ENCODE data around the gene TMEM131L.

TMEM131L gene

GRCh38 chr4:153638999-153639398 is 172.8 kb downstream of the TMEM131L start:
- Histone ChIP-seq H3K4me1 (ENCODE audit: low read length) (no peaks in the 10 kb centered on the region), H3K4me2 (ENCODE audit: low read depth, low read length) (no peak overlapping the region), H3K27ac (ENCODE audit: low read length) (no peak overlapping the region), H3K9ac (ENCODE audit: low read length) (no peak overlapping the region), H2AFZ (ENCODE audit: low read length) (no peak overlapping the region), H3K9me2 (replicated peaks; ENCODE audit: insufficient read depth, low read length) (no peaks in the 10 kb centered on the region), H3F3A (ENCODE audit: insufficient read depth, low read length) (no peaks in the 10 kb centered on the region), H3K9me3 (replicated peaks; ENCODE audit: insufficient read depth, low read length) (no peaks in the 10 kb centered on the region), H3K27me3 (replicated peaks; ENCODE audit: insufficient read depth, low read length) (no peaks in the 10 kb centered on the region), H4K20me1 (ENCODE audit: insufficient read depth, low read length) (no peaks in the 10 kb centered on the region), H3K36me3 (replicated peaks; ENCODE audit: insufficient read depth, low read length) (no peaks in the 10 kb centered on the region), H3K4me3 (ENCODE audit: low read length) (no peak overlapping the region), H3K79me2 (ENCODE audit: low read length) (no peaks in the 10 kb centered on the region)
- DNase-seq, result no peak
- TF ChIP-seq EZH2phosphoT487 (IDR thresholded peaks at IDR 0.05; ENCODE audit: low read length) (no peak), EZH2 (optimal IDR thresholded peaks at IDR 0.05; ENCODE audit: low read depth, low read length) (no peak)
- TF ChIP-seq, protein P1, sequence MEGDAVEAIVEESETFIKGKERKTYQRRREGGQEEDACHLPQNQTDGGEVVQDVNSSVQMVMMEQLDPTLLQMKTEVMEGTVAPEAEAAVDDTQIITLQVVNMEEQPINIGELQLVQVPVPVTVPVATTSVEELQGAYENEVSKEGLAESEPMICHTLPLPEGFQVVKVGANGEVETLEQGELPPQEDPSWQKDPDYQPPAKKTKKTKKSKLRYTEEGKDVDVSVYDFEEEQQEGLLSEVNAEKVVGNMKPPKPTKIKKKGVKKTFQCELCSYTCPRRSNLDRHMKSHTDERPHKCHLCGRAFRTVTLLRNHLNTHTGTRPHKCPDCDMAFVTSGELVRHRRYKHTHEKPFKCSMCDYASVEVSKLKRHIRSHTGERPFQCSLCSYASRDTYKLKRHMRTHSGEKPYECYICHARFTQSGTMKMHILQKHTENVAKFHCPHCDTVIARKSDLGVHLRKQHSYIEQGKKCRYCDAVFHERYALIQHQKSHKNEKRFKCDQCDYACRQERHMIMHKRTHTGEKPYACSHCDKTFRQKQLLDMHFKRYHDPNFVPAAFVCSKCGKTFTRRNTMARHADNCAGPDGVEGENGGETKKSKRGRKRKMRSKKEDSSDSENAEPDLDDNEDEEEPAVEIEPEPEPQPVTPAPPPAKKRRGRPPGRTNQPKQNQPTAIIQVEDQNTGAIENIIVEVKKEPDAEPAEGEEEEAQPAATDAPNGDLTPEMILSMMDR (IDR thresholded peaks at IDR 0.05; ENCODE audit: low read length), result no peak

GRCh38 chr4:153639833-153640802 is 174.0 kb downstream of the TMEM131L start:
- no peaks in the 10 kb centered on the region for H3K79me2 ChIP-seq (ENCODE audit: low read length)
- no peak overlapping the region for H3K9ac ChIP-seq (ENCODE audit: low read length)
- TF ChIP-seq EZH2phosphoT487 (IDR thresholded peaks at IDR 0.05; ENCODE audit: low read length), result no peak
- no peak for TF ChIP-seq EZH2 (optimal IDR thresholded peaks at IDR 0.05; ENCODE audit: low read depth, low read length)
- TF ChIP-seq, protein P1 (IDR thresholded peaks at IDR 0.05; ENCODE audit: low read length), result no peak
- H3K9me3 ChIP-seq (replicated peaks; ENCODE audit: insufficient read depth, low read length), result no peaks in the 10 kb centered on the region
- H3K27me3 ChIP-seq (replicated peaks; ENCODE audit: insufficient read depth, low read length), result no peaks in the 10 kb centered on the region
- no peaks in the 10 kb centered on the region for H3K9me2 ChIP-seq (replicated peaks; ENCODE audit: insufficient read depth, low read length)
- no peaks in the 10 kb centered on the region for H4K20me1 ChIP-seq (ENCODE audit: insufficient read depth, low read length)
- H3K27ac ChIP-seq (ENCODE audit: low read length), result no peak overlapping the region
- no peak overlapping the region for H3K4me2 ChIP-seq (ENCODE audit: low read depth, low read length)
- no peaks in the 10 kb centered on the region for H3F3A ChIP-seq (ENCODE audit: insufficient read depth, low read length)
- DNase-seq, result no peak
- H3K36me3 ChIP-seq (replicated peaks; ENCODE audit: insufficient read depth, low read length), result no peaks in the 10 kb centered on the region
- H3K4me3 ChIP-seq (ENCODE audit: low read length), result no peak overlapping the region
- no peaks in the 10 kb centered on the region for H3K4me1 ChIP-seq (ENCODE audit: low read length)
- no peak overlapping the region for H2AFZ ChIP-seq (ENCODE audit: low read length)

DNA sequence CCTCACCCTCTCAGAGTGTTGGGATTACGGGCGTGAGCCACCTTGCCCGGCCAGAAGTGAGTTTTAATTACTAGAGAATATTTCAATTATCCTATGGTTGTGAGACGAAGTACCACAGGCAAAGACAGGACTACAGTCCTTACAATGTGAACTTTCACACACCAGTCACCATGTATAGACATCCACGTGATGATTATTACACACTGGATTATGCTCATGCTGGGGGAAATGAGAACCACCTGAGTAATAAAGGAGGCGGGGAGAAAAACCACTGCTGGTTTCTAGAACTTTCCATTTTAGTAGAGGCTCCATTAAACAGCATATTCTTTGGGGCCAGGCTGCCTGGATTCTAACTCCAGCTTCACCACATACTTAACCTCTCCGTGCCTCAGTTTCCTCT is 175.4 kb downstream of the TMEM131L start:
- Histone ChIP-seq H2AFZ (ENCODE audit: low read length) (no peak overlapping the region), H3K27me3 (replicated peaks; ENCODE audit: insufficient read depth, low read length) (no peaks in the 10 kb centered on the region), H3K4me1 (ENCODE audit: low read length) (0 out of 2 replicates have a peak, but pooled peaks cover 4% of the 10 kb centered on the region), H3K27ac (ENCODE audit: low read length) (no peak overlapping the region), H4K20me1 (ENCODE audit: insufficient read depth, low read length) (no peaks in the 10 kb centered on the region), H3K36me3 (replicated peaks; ENCODE audit: insufficient read depth, low read length) (no peaks in the 10 kb centered on the region), H3K9me3 (replicated peaks; ENCODE audit: insufficient read depth, low read length) (no peaks in the 10 kb centered on the region), H3K4me3 (ENCODE audit: low read length) (no peak overlapping the region), H3F3A (ENCODE audit: insufficient read depth, low read length) (no peaks in the 10 kb centered on the region), H3K9ac (ENCODE audit: low read length) (no peak overlapping the region), H3K9me2 (replicated peaks; ENCODE audit: insufficient read depth, low read length) (no peaks in the 10 kb centered on the region), H3K79me2 (ENCODE audit: low read length) (no peaks in the 10 kb centered on the region), H3K4me2 (ENCODE audit: low read depth, low read length) (no peak overlapping the region)
- TF ChIP-seq, protein P1 (IDR thresholded peaks at IDR 0.05; ENCODE audit: low read length), result no peak
- TF ChIP-seq EZH2 (optimal IDR thresholded peaks at IDR 0.05; ENCODE audit: low read depth, low read length) (no peak), EZH2phosphoT487 (IDR thresholded peaks at IDR 0.05; ENCODE audit: low read length) (no peak)
- no peak for DNase-seq
